HG02678 (cell line): Measurements from ENCODE around the gene PARD3B.

ENCODE experiments used
- ATAC-seq: cut with Tn5 transposase; IDR thresholded peaks from one replicate; pipeline ENCODE4 v1.9.1; 2021; ENCODE audit warnings: mild to moderate bottlenecking, moderate library complexity; ENCODE audit not compliant: unreplicated experiment

The PARD3B gene

DNA sequence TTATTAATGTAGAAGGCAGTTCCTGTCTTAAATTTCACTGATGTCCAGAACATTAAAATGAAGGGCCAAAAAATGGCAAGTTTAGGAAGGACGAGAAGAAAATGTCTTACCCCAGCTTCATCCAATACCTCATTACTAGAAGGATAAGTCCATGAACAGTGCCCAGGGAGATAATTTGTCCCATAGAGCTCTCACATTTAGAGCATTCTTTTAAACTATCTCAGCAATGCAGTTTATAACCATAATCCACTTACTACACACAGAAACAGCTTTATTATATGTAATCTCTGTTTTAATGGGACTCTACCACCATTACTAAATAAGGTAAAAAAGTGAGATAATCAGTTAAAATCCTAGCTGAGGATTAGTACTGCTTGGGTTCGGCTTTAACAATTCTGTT is 142.5 kb downstream of the PARD3B start:
- no peak for ATAC-seq

DNA sequence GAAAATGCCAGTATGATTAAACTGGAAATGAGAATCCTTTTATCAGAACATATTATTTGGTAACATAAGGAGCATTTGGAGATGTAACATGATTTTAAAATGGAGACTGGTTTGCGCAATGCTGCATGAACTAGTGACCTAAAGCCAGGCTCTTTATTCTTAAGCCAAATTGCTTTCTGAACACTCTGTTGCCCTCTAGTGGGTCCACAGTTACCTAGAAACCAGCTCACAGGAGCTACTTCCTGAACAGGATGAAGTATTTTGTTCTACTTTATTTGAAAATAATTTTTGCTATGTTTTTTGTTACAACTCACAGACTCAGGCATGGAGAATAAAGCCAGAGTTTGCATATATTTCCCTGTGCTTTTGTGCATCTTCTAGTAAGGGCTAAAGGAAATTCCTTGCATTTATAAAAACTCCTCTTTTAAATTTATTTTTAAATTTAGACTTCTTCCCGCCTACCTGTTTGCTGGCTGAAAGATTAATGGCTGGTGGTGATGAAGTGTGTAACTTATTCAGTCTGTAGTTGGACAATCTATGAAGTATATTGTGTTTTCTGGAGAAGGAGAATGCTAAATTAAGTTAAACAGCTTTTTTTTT is 146.7 kb downstream of the PARD3B start:
- no peak for ATAC-seq

DNA sequence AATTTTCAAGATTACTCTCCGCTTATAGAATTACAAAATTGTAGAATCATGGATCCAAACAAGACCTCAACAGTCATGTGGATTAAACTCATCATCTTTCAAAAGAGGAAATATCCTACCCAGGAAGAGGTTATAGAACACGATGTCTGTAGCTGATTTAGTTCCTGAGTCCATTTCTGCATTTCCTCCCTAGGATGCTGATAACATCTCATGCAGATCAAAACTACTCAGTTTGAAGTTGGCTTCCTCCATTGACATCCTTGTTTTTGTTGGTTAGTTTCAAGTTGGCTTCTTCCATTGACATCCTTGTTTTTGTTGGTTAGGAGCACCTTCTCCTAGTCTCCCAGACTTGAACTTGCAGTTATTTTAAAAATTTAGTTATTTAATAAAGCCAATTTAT is 147.5 kb downstream of the PARD3B start:
- ATAC-seq, result no peak

GRCh38 chr2:204693262-204693661 is 148.0 kb downstream of the PARD3B start:
- ATAC-seq, result no peak

DNA sequence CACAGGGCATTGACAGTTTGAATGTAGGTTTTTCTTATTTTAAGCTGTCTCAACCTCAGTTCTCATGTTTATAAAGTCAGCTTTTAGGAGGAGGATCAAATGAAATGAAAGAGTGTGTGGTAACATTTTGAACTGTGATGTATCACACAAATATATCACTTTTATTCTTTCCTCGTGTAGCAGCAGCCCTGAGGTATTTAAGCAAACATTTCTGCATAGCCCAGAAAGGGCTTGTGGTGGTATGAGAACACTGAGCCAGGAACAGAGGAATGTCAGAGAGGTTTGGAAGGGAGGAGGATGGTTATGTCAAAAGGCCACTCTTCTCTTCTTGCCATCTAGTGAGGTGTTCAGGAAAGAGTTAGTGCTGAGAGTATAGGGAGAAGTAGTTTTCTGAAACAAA is 150.2 kb downstream of the PARD3B start:
- no peak for ATAC-seq

DNA sequence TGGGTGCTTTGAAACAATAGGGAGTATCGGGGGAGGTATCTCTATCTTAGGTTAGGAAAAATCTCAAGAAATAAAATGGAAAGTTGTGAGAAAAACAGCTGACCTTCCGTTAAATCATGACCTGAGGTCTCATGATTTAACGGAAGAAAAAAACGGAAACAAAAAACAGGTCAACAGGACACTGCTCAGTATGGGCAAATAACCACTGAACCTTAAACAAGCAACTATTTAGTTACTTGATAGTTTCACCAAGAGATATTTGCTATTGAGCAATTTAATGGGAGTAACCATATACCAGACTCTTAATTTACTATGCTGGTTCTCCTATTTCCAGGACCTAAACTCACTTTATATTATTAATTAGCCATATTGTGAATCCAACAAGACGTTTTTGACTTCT is 150.8 kb downstream of the PARD3B start:
- no peak for ATAC-seq

- no peak for ATAC-seq
Observed at GRCh38 chr2:204705243-204705932, 160.1 kb downstream of the PARD3B start.

GRCh38 chr2:204706939-204707338 is 161.7 kb downstream of the PARD3B start:
- no peak for ATAC-seq

- no peak for ATAC-seq
Observed at GRCh38 chr2:204713211-204713610, 167.9 kb downstream of the PARD3B start.

DNA sequence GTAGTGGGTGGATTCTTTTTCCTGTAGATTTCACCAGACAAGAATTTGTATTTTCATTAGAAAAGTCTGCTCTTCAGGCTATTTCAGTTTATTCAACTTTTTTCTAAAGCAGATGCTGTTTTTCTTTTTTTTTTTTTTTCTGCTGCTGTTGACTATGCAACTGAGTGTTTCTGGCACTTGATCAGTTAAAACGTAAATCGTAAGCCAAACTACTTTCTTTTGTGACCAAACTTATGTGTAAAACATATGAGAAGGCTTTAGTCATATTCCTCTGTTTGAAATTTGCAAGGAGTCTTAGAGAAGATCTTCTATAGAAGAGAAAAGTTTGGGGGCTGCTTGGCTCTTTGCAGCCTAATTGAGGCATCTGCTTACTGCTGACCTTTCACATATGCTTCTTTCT is 170.1 kb downstream of the PARD3B start:
- ATAC-seq, result no peak

GRCh38 chr2:204717591-204717990 is 172.3 kb downstream of the PARD3B start:
- ATAC-seq, result no peak

DNA sequence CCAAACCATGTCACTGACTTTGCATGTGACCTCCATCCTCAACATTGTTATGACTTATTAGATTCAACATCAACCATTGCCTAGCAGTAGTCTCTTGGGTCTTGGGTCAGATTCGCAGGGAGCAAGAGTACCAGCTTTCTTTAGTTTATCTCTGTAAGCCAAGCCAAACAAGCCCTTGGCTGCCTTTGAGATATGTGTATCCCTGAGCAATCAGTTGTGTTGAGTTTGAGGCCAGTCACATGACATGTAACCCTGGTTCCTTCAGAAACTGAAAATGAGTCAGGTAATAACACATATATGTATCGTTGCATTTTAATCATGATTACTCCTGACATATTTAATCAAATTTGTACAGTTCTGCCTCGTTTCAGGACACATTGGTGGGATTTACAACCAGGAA is 173.3 kb downstream of the PARD3B start:
- ATAC-seq, result no peak

- ATAC-seq, result no peak
Observed at GRCh38 chr2:204720874-204721273, 175.6 kb downstream of the PARD3B start.

DNA sequence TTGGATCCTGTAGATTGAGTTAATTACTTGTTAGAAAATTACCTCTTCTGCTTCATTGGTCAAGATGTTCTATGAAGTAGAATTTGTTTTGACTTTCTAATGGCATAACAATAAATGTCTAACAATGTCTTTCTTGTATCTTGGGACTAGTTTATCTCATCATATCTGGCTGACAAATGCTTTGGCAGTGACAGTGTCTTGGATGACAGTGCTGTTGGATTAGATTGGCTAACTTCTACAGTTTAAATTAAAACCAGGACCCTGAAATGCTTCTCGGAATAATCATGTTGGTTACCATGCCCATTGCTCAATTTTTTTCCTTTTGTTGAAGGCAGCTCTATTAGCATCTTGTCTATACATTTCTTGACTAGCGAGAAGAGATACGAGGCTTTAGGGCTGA is 176.9 kb downstream of the PARD3B start:
- no peak for ATAC-seq

- ATAC-seq, result no peak
Observed at GRCh38 chr2:204722691-204723090, 177.4 kb downstream of the PARD3B start.

GRCh38 chr2:204725693-204726360 is 180.6 kb downstream of the PARD3B start:
- ATAC-seq, result no peak

DNA sequence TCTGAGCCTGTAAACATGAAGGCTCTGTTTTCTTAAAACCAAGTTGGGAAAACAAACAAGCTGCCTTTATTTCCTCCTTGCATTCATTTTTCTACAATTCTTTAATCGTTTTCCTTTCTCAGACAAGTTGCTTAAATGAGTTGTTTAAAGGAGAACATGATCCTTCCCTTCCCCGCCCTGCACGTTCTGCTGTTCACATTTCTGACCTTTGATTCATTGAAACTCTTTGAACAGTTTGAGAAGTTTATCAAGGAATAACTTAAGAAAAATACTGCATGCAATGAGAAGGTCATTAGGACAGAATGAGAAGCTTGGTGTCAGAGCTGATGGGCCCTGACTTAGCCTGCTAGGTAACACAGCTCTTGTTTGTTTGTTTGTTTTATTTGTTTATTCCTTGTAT is 181.6 kb downstream of the PARD3B start:
- no peak for ATAC-seq

GRCh38 chr2:204727368-204727767 is 182.1 kb downstream of the PARD3B start:
- ATAC-seq, result no peak

GRCh38 chr2:204730603-204731002 is 185.3 kb downstream of the PARD3B start:
- no peak for ATAC-seq

GRCh38 chr2:204732019-204732418 is 186.7 kb downstream of the PARD3B start:
- no peak for ATAC-seq

- ATAC-seq, result no peak
Observed at GRCh38 chr2:204737296-204737695, 192.0 kb downstream of the PARD3B start.

GRCh38 chr2:204738721-204739120 is 193.4 kb downstream of the PARD3B start:
- no peak for ATAC-seq
